ENCODE measurements around the gene ZCCHC2. TPM values are rescaled to one million over a fixed set of nuclear protein-coding genes. Genes with fewer than 3 reads are reported as not detected.

Gene ZCCHC2
- polyA plus RNA-seq, 2 of the 4 experiments (the other 2 are of a cell fraction): 7.6 to 12.5 TPM

- ATAC-seq: no peak
- no peak for TF ChIP-seq RNF2 (IDR thresholded peaks at IDR 0.05; ENCODE audit: borderline replicate concordance, low read depth)
- no peak for TF ChIP-seq HDAC2 (IDR thresholded peaks at IDR 0.05)
- TF ChIP-seq CEBPB (IDR thresholded peaks at IDR 0.05): no peak
- TF ChIP-seq HEYL (CRISPR knock-in tag; IDR thresholded peaks at IDR 0.05): no peak
- no peak for TF ChIP-seq JUN (IDR thresholded peaks at IDR 0.05)
- no peak for TF ChIP-seq POLR2AphosphoS2 (conservative IDR thresholded peaks at IDR 0.05; ENCODE audit: low read length)
- TF ChIP-seq PHF8 (IDR thresholded peaks at IDR 0.05; ENCODE audit: borderline replicate concordance, low read depth): no peak
- no peak for TF ChIP-seq ZC3H11A (IDR thresholded peaks at IDR 0.05)
- TF ChIP-seq MAX (IDR thresholded peaks at IDR 0.05): no peak
- no peak for TF ChIP-seq ZFP36 (IDR thresholded peaks at IDR 0.05; ENCODE audit: borderline replicate concordance, partially characterized antibody)
- no peak for TF ChIP-seq RFX5 (IDR thresholded peaks at IDR 0.05)
- no peak for TF ChIP-seq SMC3 (IDR thresholded peaks at IDR 0.05)
- no peak for TF ChIP-seq CHD4 (IDR thresholded peaks at IDR 0.05; ENCODE audit: borderline replicate concordance)
- no peak for TF ChIP-seq HES2 (IDR thresholded peaks at IDR 0.05)
- no peak for TF ChIP-seq MAFK (IDR thresholded peaks at IDR 0.05; ENCODE audit: partially characterized antibody)
- TF ChIP-seq CBX2 (IDR thresholded peaks at IDR 0.05; ENCODE audit: borderline replicate concordance, low read depth): no peak
- no peak for TF ChIP-seq POLR2A (IDR thresholded peaks at IDR 0.05; ENCODE audit: low read length)
- no peak for TF ChIP-seq FOXS1 (CRISPR knock-in tag; IDR thresholded peaks at IDR 0.05)
- no peak for TF ChIP-seq MYC (IDR thresholded peaks at IDR 0.05; ENCODE audit: borderline replicate concordance, low read length)
- no peak for TF ChIP-seq JUNB (IDR thresholded peaks at IDR 0.05)
These were observed 90.0 kb downstream of the ZCCHC2 start for GRCh38 chr18:62612776-62613175.

GRCh38 chr18:62614494-62614893 lies 91.7 kb downstream of the ZCCHC2 start:
- Histone ChIP-seq H3K4me3 (no peak overlapping the region), H3K27ac (no peak overlapping the region), H3K4me2 (no peak overlapping the region), H3K9me3 (no peaks in the 10 kb centered on the region), H3K4me1 (no peaks in the 10 kb centered on the region)
- DNase-seq (ENCODE audit: low read depth in 1 of 2, low spot score in 1 of 2) (no peak), FAIRE-seq (no peak), ATAC-seq (no peak)
- TF ChIP-seq FOXS1 (CRISPR knock-in tag; IDR thresholded peaks at IDR 0.05) (no peak), SMC3 (IDR thresholded peaks at IDR 0.05) (no peak), FOSB (CRISPR knock-in tag; IDR thresholded peaks at IDR 0.05) (no peak), JUNB (IDR thresholded peaks at IDR 0.05) (no peak), MAFK (IDR thresholded peaks at IDR 0.05; ENCODE audit: partially characterized antibody) (no peak), EP300 (IDR thresholded peaks at IDR 0.05) (no peak), RFX5 (IDR thresholded peaks at IDR 0.05) (no peak), CBX2 (IDR thresholded peaks at IDR 0.05; ENCODE audit: borderline replicate concordance, low read depth) (no peak), ATOH8 (CRISPR knock-in tag; IDR thresholded peaks at IDR 0.05; ENCODE audit: low read depth) (no peak), E2F6 (IDR thresholded peaks at IDR 0.05; ENCODE audit: borderline replicate concordance, low read depth) (no peak), HEYL (CRISPR knock-in tag; IDR thresholded peaks at IDR 0.05) (no peak), KDM5A (IDR thresholded peaks at IDR 0.05) (no peak)
- POLR2A ChIA-PET: no interaction called here
- WGBS (ENCODE audit: missing lambda C conversion rate): 54% methylated on average over 9 of the region's 9 CpGs
- CTCF ChIA-PET: interaction anchor here (0.7 to 1.4 kb wide), 2 partner anchors 13 to 28 kb away, joined by 4 to 5 read pairs; no protein-coding TSS in a partner anchor

More at GRCh38 chr18:62612776-62613175, 90.0 kb downstream of the ZCCHC2 start:
- ChIA-PET POLR2A (no interaction called here), CTCF (no interaction called here)
- H3K27ac ChIP-seq: no peak overlapping the region
- WGBS (ENCODE audit: missing lambda C conversion rate): 84% methylated on average over 4 of the region's 4 CpGs
- no peak overlapping the region for H3K4me2 ChIP-seq
- H3K9me3 ChIP-seq: no peaks in the 10 kb centered on the region
- no peak for FAIRE-seq
- H3K4me3 ChIP-seq: no peak overlapping the region
- no peak for DNase-seq (ENCODE audit: low read depth in 1 of 2, low spot score in 1 of 2)
- H3K4me1 ChIP-seq: no peaks in the 10 kb centered on the region
